Endometrial microvascular endothelial cells (primary cell): ENCODE measurements around the gene CPEB1. TPM values are rescaled to one million over a fixed set of nuclear protein-coding genes. Genes with fewer than 3 reads are reported as not detected.
"Not testable (repeated sequence)": the region's sequence is repeated elsewhere in the genome, so short reads cannot be mapped to it uniquely, and the experiment has no call there.

Experiments
- in situ Hi-C: cut with HindIII; loops from 2 replicates; pipeline ENCODE4 v1.10.0; 2017; ENCODE audit warnings: low sequenced_read_pairs, low pct_unique_long_range_greater_than_20kb; ENCODE audit errors: inconsistent ontology term
- total RNA-seq: library from RNA; depleted of rRNA; stranded (reverse); fragments of >200 nt; gene quantifications from one replicate; pipeline ENCODE4 v1.2.3, GENCODE V29; 2015; ENCODE audit errors: inconsistent ontology term

Gene CPEB1
- total RNA-seq, 1 donor from 2014 or later: not detected

GRCh38 chr15:82535566-82536408 is 111.4 kb downstream of the CPEB1 start:
- in situ Hi-C loops: loop anchor here (25.0 kb wide), 1 partner anchor 477 kb away; the partner anchor contains the start of gene C15orf40

- in situ Hi-C loops: loop anchor here (25.0 kb wide), 1 partner anchor 477 kb away; the partner anchor contains the start of gene C15orf40
Measured at GRCh38 chr15:82535151-82535550, 112.0 kb downstream of the CPEB1 start.

- in situ Hi-C loops: loop anchor here (25.0 kb wide), 1 partner anchor 478 kb away; the partner anchor contains the start of gene C15orf40
Measured at GRCh38 chr15:82534457-82534861, 112.7 kb downstream of the CPEB1 start.

GRCh38 chr15:82533801-82534200 is 113.4 kb downstream of the CPEB1 start:
- in situ Hi-C loops: loop anchor here (25.0 kb wide), 1 partner anchor 478 kb away; the partner anchor contains the start of gene C15orf40

GRCh38 chr15:82532991-82533481 is 114.1 kb downstream of the CPEB1 start:
- in situ Hi-C loops: loop anchor here (25.0 kb wide), 1 partner anchor 479 kb away; the partner anchor contains the start of gene C15orf40

- in situ Hi-C loops: loop anchor here (25.0 kb wide), 1 partner anchor 480 kb away; the partner anchor contains the start of gene C15orf40
Measured at GRCh38 chr15:82532383-82532990, 114.7 kb downstream of the CPEB1 start.

DNA sequence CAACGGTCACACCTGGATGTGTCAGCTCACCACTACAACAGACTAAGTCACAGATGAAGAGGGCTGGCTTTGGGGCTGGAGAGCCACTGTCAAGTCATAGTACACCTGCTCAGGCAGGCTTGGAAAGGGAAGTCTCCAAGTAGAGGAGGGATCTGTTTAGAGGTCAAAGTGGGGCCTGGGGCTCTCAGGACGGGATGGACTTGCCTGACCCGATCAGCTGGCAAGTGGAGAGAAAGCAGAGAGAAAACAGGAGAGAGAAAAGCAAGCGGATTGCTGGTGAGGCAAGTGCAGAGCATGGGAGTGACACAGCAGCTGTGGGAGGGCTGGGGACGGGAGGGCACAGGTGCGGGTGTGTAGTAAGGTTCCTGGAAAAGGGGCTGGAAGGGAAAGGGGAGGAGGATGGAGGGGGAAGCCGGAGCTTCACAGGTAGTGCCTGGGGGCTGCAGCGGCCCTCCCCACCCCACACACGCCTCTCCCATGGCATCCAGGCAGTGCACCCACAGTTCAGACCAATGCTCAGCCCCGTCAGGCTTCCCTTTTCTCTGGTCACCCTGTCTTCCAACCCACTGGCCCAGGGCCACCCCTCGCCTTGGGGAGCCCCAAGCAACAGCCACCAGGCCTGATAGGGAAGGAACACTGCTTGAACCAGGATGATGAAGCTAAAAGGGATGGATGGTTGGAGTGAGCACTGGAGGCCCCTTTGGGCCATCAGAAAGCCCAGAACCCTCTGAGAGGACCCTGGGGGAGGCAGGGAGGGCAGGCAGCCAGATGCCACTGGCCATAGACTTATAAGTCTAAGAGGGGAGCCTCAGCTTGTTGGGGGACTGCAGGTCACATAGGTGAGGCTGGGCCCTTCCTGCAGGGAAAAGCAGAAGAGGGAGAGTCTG is 115.4 kb downstream of the CPEB1 start:
- in situ Hi-C loops: loop anchor here (25.0 kb wide), 1 partner anchor 481 kb away; the partner anchor contains the start of gene C15orf40

GRCh38 chr15:82530606-82531379 is 116.4 kb downstream of the CPEB1 start:
- in situ Hi-C loops: loop anchor here (25.0 kb wide), 1 partner anchor 482 kb away; the partner anchor contains the start of gene C15orf40

GRCh38 chr15:82530006-82530405 is 117.2 kb downstream of the CPEB1 start:
- in situ Hi-C loops: loop anchor here (25.0 kb wide), 1 partner anchor 482 kb away; the partner anchor contains the start of gene C15orf40

GRCh38 chr15:82513587-82513986 is 133.6 kb downstream of the CPEB1 start:
- in situ Hi-C loops: not testable (repeated sequence)

DNA sequence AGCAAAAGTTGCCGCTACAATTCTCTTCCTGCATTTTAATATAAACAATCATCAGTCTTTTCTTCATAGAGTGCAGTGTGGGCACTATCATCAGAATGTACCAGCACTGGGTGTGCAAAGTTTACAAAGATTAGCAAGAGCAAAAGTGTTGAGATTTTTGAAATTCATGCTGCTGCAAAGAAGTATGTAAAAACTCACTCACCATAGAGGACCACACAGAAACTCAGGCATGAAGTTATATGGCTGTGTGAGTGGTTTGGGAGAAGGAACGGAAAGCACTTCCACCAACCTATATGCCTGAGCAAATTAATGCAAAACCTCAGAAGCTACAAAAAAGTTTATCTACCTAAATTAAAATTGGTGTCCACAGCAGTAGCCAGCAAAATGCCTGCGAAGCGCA is 139.5 kb downstream of the CPEB1 start:
- in situ Hi-C loops: not testable (repeated sequence)

GRCh38 chr15:82507087-82507486 is 140.1 kb downstream of the CPEB1 start:
- in situ Hi-C loops: not testable (repeated sequence)

GRCh38 chr15:82505842-82506241 is 141.3 kb downstream of the CPEB1 start:
- in situ Hi-C loops: not testable (repeated sequence)

DNA sequence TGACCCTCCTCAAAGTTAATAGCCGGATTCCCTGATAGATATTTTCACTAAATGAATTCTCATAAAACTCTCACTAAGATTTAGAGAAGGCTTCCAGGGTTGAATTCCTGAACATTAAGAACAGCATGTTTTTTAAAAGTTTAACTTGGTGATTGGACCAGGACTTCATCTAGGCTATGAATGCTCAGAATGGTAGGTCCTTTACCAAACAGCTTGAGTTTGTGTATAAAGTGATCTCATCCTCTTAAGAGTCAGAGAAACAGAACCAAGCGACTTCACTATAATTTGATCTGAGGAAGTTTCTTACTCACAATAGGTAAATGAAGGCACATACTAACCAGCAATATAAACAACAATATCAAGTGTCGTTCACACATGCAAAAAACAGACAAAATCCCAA is 143.1 kb downstream of the CPEB1 start:
- in situ Hi-C loops: not testable (repeated sequence)

- in situ Hi-C loops: not testable (repeated sequence)
Measured at GRCh38 chr15:82502700-82503339, 144.3 kb downstream of the CPEB1 start.

- in situ Hi-C loops: not testable (repeated sequence)
Measured at GRCh38 chr15:82500772-82501171, 146.4 kb downstream of the CPEB1 start.

- in situ Hi-C loops: not testable (repeated sequence)
Measured at GRCh38 chr15:82497978-82498377, 149.2 kb downstream of the CPEB1 start.
